Activated CD4-positive, alpha-beta memory T cell treated with anti-CD3 and anti-CD28 coated beads for 36 hours (primary cell): Measurements from ENCODE around the gene FBN1. TPM values are rescaled to one million over a fixed set of nuclear protein-coding genes. Genes with fewer than 3 reads are reported as not detected.

Source experiments
- CTCF ChIA-PET: fragments of 350-600 bp; sonication (Branson Sonifier 250); formaldehyde crosslinking; loops from one replicate; lab custom pipeline; 2021; ENCODE audit warnings: antibody characterized with exemption, inconsistent platforms; lab: Charles Lee
- POLR2A ChIA-PET: fragments of 350-600 bp; sonication (Branson Sonifier 250); formaldehyde crosslinking; loops from one replicate; lab custom pipeline; 2021; ENCODE audit warnings: antibody characterized with exemption; lab: Charles Lee
- DNase-seq: peaks from one replicate; pipeline ENCODE4 v3.0.0-alpha.2; 2020
- H3K27ac Mint-ChIP-seq: one replicate; pipeline ENCODE4 v1.8.0; 2021; ENCODE audit warnings: mixed read lengths
- H3K27me3 Mint-ChIP-seq: one replicate; pipeline ENCODE4 v1.8.0; 2021; ENCODE audit warnings: mixed read lengths
- H3K36me3 Mint-ChIP-seq: one replicate; pipeline ENCODE4 v1.8.0; 2021; ENCODE audit warnings: mixed read lengths
- H3K4me1 Mint-ChIP-seq: one replicate; pipeline ENCODE4 v1.8.0; 2021; ENCODE audit warnings: low read depth, mixed read lengths
- H3K4me3 Mint-ChIP-seq: one replicate; pipeline ENCODE4 v1.8.0; 2021; ENCODE audit warnings: mild to moderate bottlenecking, mixed read lengths
- H3K9me3 Mint-ChIP-seq: one replicate; pipeline ENCODE4 v1.8.0; 2021; ENCODE audit warnings: mixed read lengths
- intact Hi-C: fragments of 100-400 bp; cut with micrococcal nuclease; formaldehyde crosslinking; loops from one replicate; pipeline ENCODE4 v1.15.1; 2023
- total RNA-seq, 2 experiments: library from RNA; stranded (reverse); gene quantifications; one replicate each; pipeline ENCODE4 v1.2.3, GENCODE V29; 2021

FBN1 gene
- total RNA-seq, 2 experiments from 2014 or later: 0.34 to 0.52 TPM

- intact Hi-C loops: no loop called here
- Mint-ChIP-seq H3K36me3 (no peaks in the 10 kb centered on the region), H3K9me3 (no peaks in the 10 kb centered on the region), H3K4me1 (no peaks in the 10 kb centered on the region), H3K27ac (no peak overlapping the region), H3K27me3 (no peaks in the 10 kb centered on the region), H3K4me3 (no peak overlapping the region)
- CTCF ChIA-PET: no interaction called here
- DNase-seq: no peak
- POLR2A ChIA-PET: no interaction called here
These were observed 111.5 kb downstream of the FBN1 start for GRCh38 chr15:48533982-48534381.

GRCh38 chr15:48532946-48533345 lies 112.6 kb downstream of the FBN1 start:
- no peak overlapping the region for H3K27ac Mint-ChIP-seq
- H3K4me1 Mint-ChIP-seq: no peaks in the 10 kb centered on the region
- intact Hi-C loops: no loop called here
- POLR2A ChIA-PET: no interaction called here
- no peaks in the 10 kb centered on the region for H3K36me3 Mint-ChIP-seq
- CTCF ChIA-PET: no interaction called here
- H3K27me3 Mint-ChIP-seq: no peaks in the 10 kb centered on the region
- no peak overlapping the region for H3K4me3 Mint-ChIP-seq
- DNase-seq: no peak
- no peaks in the 10 kb centered on the region for H3K9me3 Mint-ChIP-seq

- ChIA-PET CTCF (no interaction called here), POLR2A (no interaction called here)
- no peaks in the 10 kb centered on the region for H3K4me1 Mint-ChIP-seq
- no peaks in the 10 kb centered on the region for H3K36me3 Mint-ChIP-seq
- DNase-seq: no peak
- no peaks in the 10 kb centered on the region for H3K9me3 Mint-ChIP-seq
- H3K4me3 Mint-ChIP-seq: no peak overlapping the region
- intact Hi-C loops: no loop called here
- H3K27me3 Mint-ChIP-seq: no peaks in the 10 kb centered on the region
- no peak overlapping the region for H3K27ac Mint-ChIP-seq
These were observed 115.0 kb downstream of the FBN1 start for GRCh38 chr15:48530528-48530927.

DNA sequence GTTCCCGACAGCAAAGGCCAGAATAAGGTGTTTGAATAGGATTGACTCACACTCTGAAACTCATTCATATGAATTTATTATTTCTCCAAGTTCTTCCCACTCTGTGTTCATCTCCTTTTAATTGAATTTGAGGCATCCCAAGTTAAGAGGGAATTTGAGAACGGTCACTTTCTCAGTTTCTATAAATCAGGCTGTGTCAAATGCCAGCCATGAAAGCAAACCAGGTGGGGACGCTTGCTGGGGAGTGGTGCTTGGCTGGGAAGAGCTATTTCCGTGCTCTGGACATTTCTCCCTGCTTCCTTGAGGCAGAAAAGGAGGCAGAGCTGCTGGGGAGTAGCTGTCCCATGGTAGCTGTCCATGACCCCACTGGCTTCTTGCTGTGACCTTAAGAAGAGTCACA lies 116.6 kb downstream of the FBN1 start:
- DNase-seq: no peak
- CTCF ChIA-PET: no interaction called here
- intact Hi-C loops: no loop called here
- Mint-ChIP-seq H3K4me3 (no peak overlapping the region), H3K36me3 (no peaks in the 10 kb centered on the region), H3K9me3 (no peaks in the 10 kb centered on the region), H3K27me3 (no peaks in the 10 kb centered on the region), H3K4me1 (no peaks in the 10 kb centered on the region), H3K27ac (no peak overlapping the region)
- POLR2A ChIA-PET: no interaction called here

- Mint-ChIP-seq H3K4me3 (no peak overlapping the region), H3K27me3 (no peaks in the 10 kb centered on the region), H3K27ac (no peak overlapping the region), H3K36me3 (no peaks in the 10 kb centered on the region), H3K9me3 (no peaks in the 10 kb centered on the region), H3K4me1 (no peaks in the 10 kb centered on the region)
- no peak for DNase-seq
- CTCF ChIA-PET: no interaction called here
- POLR2A ChIA-PET: no interaction called here
- intact Hi-C loops: no loop called here
These were observed 118.0 kb downstream of the FBN1 start for GRCh38 chr15:48527517-48527916.

DNA sequence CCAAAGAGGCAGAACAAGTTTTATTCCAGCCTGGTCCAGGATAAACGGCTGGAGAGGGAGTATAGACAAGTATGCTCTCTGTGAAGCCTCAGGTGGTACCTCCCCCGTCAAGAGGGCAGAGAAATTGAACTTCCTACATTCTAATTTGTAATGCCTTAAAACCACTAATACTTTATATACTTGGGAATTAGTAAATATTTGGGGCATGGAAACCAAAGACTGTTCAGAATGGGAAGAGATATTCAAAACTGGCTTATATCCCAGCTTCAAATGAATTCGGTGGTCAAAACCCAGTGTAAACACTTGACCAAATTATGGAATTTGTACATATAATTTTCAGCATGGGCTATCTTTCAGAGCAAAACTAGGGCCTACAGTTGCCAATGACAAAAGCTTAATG lies 122.6 kb downstream of the FBN1 start:
- Mint-ChIP-seq H3K27ac (no peak overlapping the region), H3K4me3 (no peak overlapping the region), H3K36me3 (no peaks in the 10 kb centered on the region), H3K4me1 (no peaks in the 10 kb centered on the region), H3K9me3 (no peaks in the 10 kb centered on the region), H3K27me3 (no peaks in the 10 kb centered on the region)
- intact Hi-C loops: no loop called here
- no peak for DNase-seq
- POLR2A ChIA-PET: no interaction called here
- CTCF ChIA-PET: no interaction called here

DNA sequence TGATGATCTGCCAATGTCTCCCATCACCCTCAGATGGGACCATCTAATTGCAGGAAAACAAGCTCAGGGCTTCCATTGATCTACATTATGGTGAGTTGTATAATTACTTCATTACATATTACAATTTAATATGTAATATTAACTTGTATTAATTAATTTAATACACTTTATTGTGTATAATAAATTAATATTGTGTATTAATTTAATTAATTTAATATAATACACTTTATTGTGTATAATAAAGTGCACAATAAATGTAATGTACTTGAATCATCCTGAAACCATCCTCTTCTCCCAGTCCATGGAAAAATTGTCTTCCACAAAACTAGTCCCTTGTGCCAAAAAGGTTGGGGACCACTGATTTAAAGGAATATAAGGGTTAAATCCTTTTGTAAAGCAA lies 123.4 kb downstream of the FBN1 start:
- ChIA-PET CTCF (no interaction called here), POLR2A (no interaction called here)
- H3K27me3 Mint-ChIP-seq: no peaks in the 10 kb centered on the region
- no peak for DNase-seq
- H3K36me3 Mint-ChIP-seq: no peaks in the 10 kb centered on the region
- intact Hi-C loops: no loop called here
- H3K4me1 Mint-ChIP-seq: no peaks in the 10 kb centered on the region
- no peak overlapping the region for H3K4me3 Mint-ChIP-seq
- H3K9me3 Mint-ChIP-seq: no peaks in the 10 kb centered on the region
- no peak overlapping the region for H3K27ac Mint-ChIP-seq

DNA sequence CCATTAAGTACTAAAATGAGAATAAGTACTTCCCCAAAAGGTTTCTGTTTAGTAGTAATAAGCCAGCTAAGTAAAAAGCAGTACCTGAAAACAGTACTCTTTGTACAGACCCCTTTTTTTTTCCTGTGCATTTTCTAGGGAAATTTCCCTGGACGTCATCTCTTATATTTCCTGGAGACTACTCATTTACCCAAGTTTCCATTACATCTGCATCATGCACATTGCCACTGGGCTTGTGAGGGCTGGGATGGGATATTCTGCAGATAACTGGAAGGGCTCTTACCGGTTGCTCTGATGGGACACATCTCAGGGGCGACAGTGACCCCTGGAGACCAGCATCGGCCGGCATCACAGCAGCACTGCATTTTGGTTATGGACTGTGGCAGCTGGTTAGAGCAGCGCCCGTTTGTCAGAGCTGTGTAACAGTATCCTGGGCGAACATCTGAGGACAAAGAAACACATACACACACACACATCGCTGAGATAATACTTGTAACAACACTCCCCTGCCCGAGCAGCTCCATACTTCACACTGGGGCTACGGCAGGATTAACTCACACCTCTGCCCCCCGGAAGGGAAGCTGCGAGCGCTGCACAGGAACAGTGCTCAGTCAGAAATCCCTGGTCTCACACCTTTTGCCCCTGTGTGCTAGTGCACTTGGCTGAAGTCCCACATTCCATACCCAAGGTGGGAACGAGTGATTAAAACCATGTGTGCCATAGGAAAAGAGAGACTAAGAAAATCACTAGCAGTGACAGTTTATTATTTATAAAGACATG lies 124.9 kb downstream of the FBN1 start:
- Mint-ChIP-seq H3K9me3 (no peaks in the 10 kb centered on the region), H3K27me3 (no peaks in the 10 kb centered on the region), H3K36me3 (no peaks in the 10 kb centered on the region), H3K27ac (no peak overlapping the region), H3K4me1 (no peaks in the 10 kb centered on the region), H3K4me3 (no peak overlapping the region)
- ChIA-PET CTCF (no interaction called here), POLR2A (no interaction called here)
- no peak for DNase-seq
- intact Hi-C loops: no loop called here

DNA sequence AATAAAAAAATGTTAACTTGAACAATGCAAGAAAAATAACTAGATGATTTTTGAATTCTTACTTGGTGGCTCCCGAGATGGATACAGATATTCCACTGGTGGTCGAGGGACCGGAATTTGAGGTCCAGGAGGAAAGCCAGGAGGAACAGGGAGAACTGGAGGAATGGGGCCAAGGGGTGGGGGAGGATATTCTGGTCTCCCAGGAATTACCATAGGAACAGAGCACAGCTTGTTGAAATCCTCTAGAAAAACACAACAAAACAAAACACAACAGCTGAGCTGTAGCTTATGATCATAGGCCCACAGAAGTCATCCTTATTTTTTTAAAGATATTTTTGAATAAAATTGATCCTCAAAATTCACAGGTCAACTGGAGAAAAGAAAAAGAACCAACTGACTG lies 129.4 kb downstream of the FBN1 start:
- ChIA-PET POLR2A (no interaction called here), CTCF (no interaction called here)
- no peaks in the 10 kb centered on the region for H3K36me3 Mint-ChIP-seq
- no peaks in the 10 kb centered on the region for H3K27me3 Mint-ChIP-seq
- no peak overlapping the region for H3K4me3 Mint-ChIP-seq
- no peak for DNase-seq
- H3K9me3 Mint-ChIP-seq: no peaks in the 10 kb centered on the region
- H3K4me1 Mint-ChIP-seq: no peaks in the 10 kb centered on the region
- intact Hi-C loops: no loop called here
- no peak overlapping the region for H3K27ac Mint-ChIP-seq

GRCh38 chr15:48515500-48515899 lies 130.0 kb downstream of the FBN1 start:
- Mint-ChIP-seq H3K9me3 (no peaks in the 10 kb centered on the region), H3K27me3 (no peaks in the 10 kb centered on the region), H3K36me3 (no peaks in the 10 kb centered on the region), H3K4me1 (no peaks in the 10 kb centered on the region), H3K27ac (no peak overlapping the region), H3K4me3 (no peak overlapping the region)
- no peak for DNase-seq
- intact Hi-C loops: no loop called here
- ChIA-PET CTCF (interaction anchor here (1.6 kb wide), 1 partner anchor 11 kb away, joined by 4 read pairs; no protein-coding TSS in a partner anchor), POLR2A (no interaction called here)

GRCh38 chr15:48514103-48514816 lies 131.2 kb downstream of the FBN1 start:
- Mint-ChIP-seq H3K4me1 (no peaks in the 10 kb centered on the region), H3K9me3 (no peaks in the 10 kb centered on the region), H3K27ac (no peak overlapping the region), H3K36me3 (no peaks in the 10 kb centered on the region), H3K4me3 (no peak overlapping the region), H3K27me3 (no peaks in the 10 kb centered on the region)
- POLR2A ChIA-PET: no interaction called here
- DNase-seq: no peak
- CTCF ChIA-PET: interaction anchor here (1.6 kb wide), 1 partner anchor 10 kb away, joined by 4 read pairs; no protein-coding TSS in a partner anchor
- intact Hi-C loops: no loop called here

DNA sequence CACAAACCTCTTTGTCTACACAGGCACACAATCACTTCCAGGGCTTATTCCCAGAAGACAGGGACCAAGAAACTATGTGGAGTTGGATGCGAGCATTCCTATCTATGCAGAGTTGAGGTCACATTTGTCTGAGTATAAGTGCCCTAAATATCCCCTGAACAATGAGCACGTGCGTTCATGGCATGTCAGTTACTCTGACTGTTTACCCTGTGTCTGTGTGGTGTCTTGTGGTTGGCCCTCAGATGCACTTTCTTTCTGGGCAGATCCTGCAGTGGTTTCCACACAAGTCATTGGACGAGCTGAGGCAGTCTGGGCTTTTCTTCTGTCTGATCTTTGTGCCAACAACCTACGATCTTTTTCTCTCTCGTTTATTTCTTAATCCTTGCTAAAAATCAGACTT lies 134.5 kb downstream of the FBN1 start:
- no peaks in the 10 kb centered on the region for H3K27me3 Mint-ChIP-seq
- no peak overlapping the region for H3K4me3 Mint-ChIP-seq
- no peak overlapping the region for H3K27ac Mint-ChIP-seq
- H3K9me3 Mint-ChIP-seq: no peaks in the 10 kb centered on the region
- H3K4me1 Mint-ChIP-seq: no peaks in the 10 kb centered on the region
- no peaks in the 10 kb centered on the region for H3K36me3 Mint-ChIP-seq
- DNase-seq: no peak
- CTCF ChIA-PET: no interaction called here
- POLR2A ChIA-PET: no interaction called here
- intact Hi-C loops: no loop called here
